ENCODE measurements around the gene NPEPL1. TPM values are rescaled to one million over a fixed set of nuclear protein-coding genes. Genes with fewer than 3 reads are reported as not detected.
"Not testable (repeated sequence)": the region's sequence is repeated elsewhere in the genome, so short reads cannot be mapped to it uniquely, and the experiment has no call there.

The NPEPL1 gene
- total and polyA plus RNA-seq, 10 of the 15 experiments (the other 5 are each of a cell fraction or from before 2014, with no cell fraction given), result 0.08 to 21.3 (median 10.2) TPM

DNA sequence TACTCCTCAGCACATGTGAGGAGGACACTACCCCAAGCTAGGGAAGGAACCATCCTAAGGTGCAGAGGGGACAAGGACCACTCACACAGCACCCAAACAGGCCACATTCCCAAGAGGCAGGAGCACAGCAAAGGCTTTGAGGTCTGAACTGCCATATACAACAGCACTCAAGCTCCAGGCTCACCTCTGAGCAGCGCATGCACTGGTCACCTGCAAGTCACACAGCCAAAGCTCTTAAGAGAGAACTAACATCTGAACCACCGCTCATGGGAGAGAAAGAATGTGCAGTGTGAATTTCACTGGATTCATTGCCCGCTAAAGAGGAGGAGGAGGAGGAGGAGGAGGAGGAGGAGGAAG is 31.0 kb downstream of the NPEPL1 start:
- Histone ChIP-seq H3K4me2 (ENCODE audit: control insufficient read depth, insufficient read depth) (no peak overlapping the region), H3K9me3 (replicated peaks; ENCODE audit: control insufficient read depth, insufficient read depth, low read length) (no peaks in the 10 kb centered on the region; the same call in 2 of the 3 replicates), H2AFZ (ENCODE audit: control insufficient read depth, low read depth, low read length) (no peak overlapping the region), H3K9ac (ENCODE audit: control insufficient read depth, insufficient read depth, low read length) (no peak overlapping the region), H3K27me3 (replicated peaks in 1 of 2; ENCODE audit: control insufficient read depth in 2 of 2, insufficient read depth in 2 of 2, low read length in 1 of 2) (peaks cover 0 to 2% of the 10 kb centered on the region in 2 experiments; a peak in 2 of 4 replicates), H4K20me1 (ENCODE audit: control insufficient read depth, insufficient read depth) (no peaks in the 10 kb centered on the region), H3K36me3 (ENCODE audit: control insufficient read depth in 2 of 2, insufficient read depth in 2 of 2, low read length in 1 of 2) (no peaks in the 10 kb centered on the region), H3K4me1 (ENCODE audit: control insufficient read depth, insufficient read depth, low read length) (no peaks in the 10 kb centered on the region), H3K79me2 (ENCODE audit: control insufficient read depth, insufficient read depth, low read length) (no peaks in the 10 kb centered on the region), H3K4me3 (no peak overlapping the region), H3K27ac (ENCODE audit: control insufficient read depth, insufficient read depth) (no peak overlapping the region)
- no peak for TF ChIP-seq FOXM1 (IDR thresholded peaks at IDR 0.05; ENCODE audit: low read depth, low read length)
- TF ChIP-seq DPF2 (IDR thresholded peaks at IDR 0.05), result no peak
- TF ChIP-seq SREBF1 (IDR thresholded peaks at IDR 0.05; ENCODE audit: low read length), result no peak
- no peak for TF ChIP-seq BACH1 (IDR thresholded peaks at IDR 0.05; ENCODE audit: borderline replicate concordance)
- FAIRE-seq (no peak), ATAC-seq (no peak), DNase-seq (ENCODE audit: low read depth, low spot score) (no peak)
- 49% methylated on average over 3 of the region's 3 CpGs for WGBS (ENCODE audit: insufficient coverage, insufficient replicate concordance, low lambda C conversion rate, missing lambda C conversion rate)
- no TSS peak for BruUV-seq (replicated peaks)
- in situ Hi-C loops (cut with MboI), result no loop called here
- ChIA-PET RAD21 (ENCODE audit: unreplicated experiment) (no interaction called here), CTCF (no interaction called here), POLR2A (no interaction called here), SMC1A (ENCODE audit: uncharacterized antibody, unreplicated experiment) (no interaction called here)
- intact Hi-C loops (cut with micrococcal nuclease; ENCODE audit: unreplicated experiment), result no loop called here

DNA sequence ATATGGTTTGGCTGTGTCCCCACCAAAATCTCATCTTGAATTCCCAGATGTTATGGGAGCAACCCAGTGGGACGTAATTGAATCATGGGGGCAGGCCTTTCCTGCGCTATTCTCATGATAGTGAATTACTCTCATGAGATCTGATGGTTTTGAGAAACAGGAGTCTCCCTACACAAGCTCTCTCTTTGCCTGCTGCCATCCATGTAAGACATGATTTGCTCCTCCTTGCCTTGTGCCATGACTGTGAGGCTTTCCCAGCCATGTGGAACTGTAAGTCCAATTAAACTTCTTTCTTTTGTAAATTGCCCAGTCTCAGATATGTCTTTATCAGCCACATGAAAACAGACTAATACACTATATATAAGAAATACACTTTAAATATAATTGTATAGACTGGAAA is 33.6 kb downstream of the NPEPL1 start:
- H3K27me3 ChIP-seq (replicated peaks in 1 of 2; ENCODE audit: control insufficient read depth in 2 of 2, insufficient read depth in 2 of 2, low read length in 1 of 2); H3K27ac ChIP-seq (ENCODE audit: control insufficient read depth, insufficient read depth); CTCF ChIA-PET; POLR2A ChIA-PET; SMC1A ChIA-PET (ENCODE audit: uncharacterized antibody, unreplicated experiment); intact Hi-C loops (cut with micrococcal nuclease; ENCODE audit: unreplicated experiment); H4K20me1 ChIP-seq (ENCODE audit: control insufficient read depth, insufficient read depth); H3K4me1 ChIP-seq (ENCODE audit: control insufficient read depth, insufficient read depth, low read length); FAIRE-seq; H3K9me3 ChIP-seq (replicated peaks; ENCODE audit: control insufficient read depth, insufficient read depth, low read length); H3K36me3 ChIP-seq (ENCODE audit: control insufficient read depth in 2 of 2, insufficient read depth in 2 of 2, low read length in 1 of 2); H3K79me2 ChIP-seq (ENCODE audit: control insufficient read depth, insufficient read depth, low read length); BruUV-seq (replicated peaks); in situ Hi-C loops (cut with MboI); H3K4me2 ChIP-seq (ENCODE audit: control insufficient read depth, insufficient read depth); H2AFZ ChIP-seq (ENCODE audit: control insufficient read depth, low read depth, low read length); H3K9ac ChIP-seq (ENCODE audit: control insufficient read depth, insufficient read depth, low read length); DNase-seq (ENCODE audit: low read depth, low spot score); ATAC-seq; RAD21 ChIA-PET (ENCODE audit: unreplicated experiment); H3K4me3 ChIP-seq: not testable (repeated sequence)
- whole genome bisulfite sequencing (ENCODE audit: insufficient coverage, insufficient replicate concordance, low lambda C conversion rate, missing lambda C conversion rate), result 49% methylated on average over 2 of the region's 2 CpGs

All from GM12878 (cell line).